Transverse colon (tissue), 4 donors: Measurements from ENCODE around the gene CTNNBIP1. TPM values are rescaled to one million over a fixed set of nuclear protein-coding genes. Genes with fewer than 3 reads are reported as not detected.
A peak's percentile ranks its signal among the peaks of the same experiment; 100 is the strongest.

Experiments
- DNase-seq: peaks from one replicate; pipeline ENCODE4 v3.0.0-alpha.2; 2019
- H3K27ac ChIP-seq, 4 donors: fragments of 200-600 bp; sonication (generic); 2 replicates each; pipeline ENCODE4 v1.5.1; 2016 to 2018; ENCODE audit warnings: inconsistent platforms in 4 of 4
- H3K27me3 ChIP-seq: fragments of 200-600 bp; sonication (generic); 2 replicates; pipeline ENCODE4 v1.5.1; 2017; ENCODE audit warnings: inconsistent platforms
- H3K36me3 ChIP-seq, 4 donors: fragments of 200-600 bp; sonication (generic); 2 replicates each; pipeline ENCODE4 v1.5.1; 2017 to 2019; ENCODE audit warnings: inconsistent platforms in 4 of 4
- H3K4me1 ChIP-seq, 4 donors: fragments of 200-600 bp; sonication (generic); 2 replicates each; pipeline ENCODE4 v1.5.1; 2017 to 2020; ENCODE audit warnings: inconsistent platforms in 4 of 4
- H3K4me3 ChIP-seq, 4 donors: fragments of 200-600 bp; sonication (generic); 1 replicate in 1 of 4; 2 replicates in 3 of 4; pipeline versions ENCODE4 v1.5.1 to v1.6.1; 2017 to 2019; ENCODE audit warnings: inconsistent platforms in 4 of 4
- H3K9me3 ChIP-seq, 2 donors: fragments of 200-600 bp; sonication (generic); 2 replicates each; pipeline ENCODE4 v1.5.1; 2017 to 2019; ENCODE audit warnings: inconsistent platforms in 2 of 2
- EP300 ChIP-seq: sonication (generic); formaldehyde crosslinking; IDR thresholded peaks from one replicate; pipeline ENCODE4 v1.6.1; 2017; ENCODE audit warnings: antibody characterized with exemption, low read depth
- POLR2A ChIP-seq: fragments of 450-650 bp; IDR thresholded peaks from one replicate; pipeline ENCODE4 v1.6.1; 2016; ENCODE audit warnings: antibody characterized with exemption, mild to moderate bottlenecking, moderate library complexity
- POLR2AphosphoS5 ChIP-seq, 3 donors: sonication (generic); formaldehyde crosslinking; IDR thresholded peaks; one replicate each; pipeline ENCODE4 v1.6.1; 2016; ENCODE audit warnings: antibody characterized with exemption in 3 of 3
- WGBS, 2 donors: methylation state at CpG; one replicate each; pipeline ENCODE4 v1.1.5; 2018; ENCODE audit warnings: low coverage in 1 of 2; 5-methylcytosine and 5-hydroxymethylcytosine counted together
- in situ Hi-C, 4 donors: fragments of 200-750 bp; cut with MboI; loops; one replicate each; pipeline versions ENCODE4 v1.15.0 to v1.15.1; 2017; ENCODE audit warnings: low sequenced_read_pairs in 3 of 4, low pct_ligation_motif_present in 1 of 4, low pct_unique_long_range_greater_than_20kb in 1 of 4
- intact Hi-C: fragments of 100-400 bp; cut with DNase I; formaldehyde crosslinking; loops from one replicate; pipeline ENCODE4 v1.15.1; 2023; ENCODE audit warnings: low total_unique reads
- total RNA-seq, 4 donors: library from RNA; depleted of rRNA; stranded (reverse); fragments of >200 nt; gene quantifications; one replicate each; pipeline ENCODE4 v1.1.0, GENCODE V29; 2016
- TF ChIP-seq, protein P1 (sequence below), 5 experiments: fragments of 200-600 bp in 3 of 5; fragments of 450-650 bp in 2 of 5; sonication (generic) in 3 of 5; IDR thresholded peaks; 1 replicate in 2 of 5; 2 replicates in 3 of 5; pipeline ENCODE4 v1.5.1; 2016 to 2017; ENCODE audit warnings: antibody characterized with exemption in 5 of 5, inconsistent platforms in 3 of 5, mild to moderate bottlenecking in 2 of 5, moderate library complexity in 1 of 5

Gene CTNNBIP1
- total RNA-seq, 4 donors from 2014 or later: 7.9 to 24.4 (median 15.7) TPM

DNA sequence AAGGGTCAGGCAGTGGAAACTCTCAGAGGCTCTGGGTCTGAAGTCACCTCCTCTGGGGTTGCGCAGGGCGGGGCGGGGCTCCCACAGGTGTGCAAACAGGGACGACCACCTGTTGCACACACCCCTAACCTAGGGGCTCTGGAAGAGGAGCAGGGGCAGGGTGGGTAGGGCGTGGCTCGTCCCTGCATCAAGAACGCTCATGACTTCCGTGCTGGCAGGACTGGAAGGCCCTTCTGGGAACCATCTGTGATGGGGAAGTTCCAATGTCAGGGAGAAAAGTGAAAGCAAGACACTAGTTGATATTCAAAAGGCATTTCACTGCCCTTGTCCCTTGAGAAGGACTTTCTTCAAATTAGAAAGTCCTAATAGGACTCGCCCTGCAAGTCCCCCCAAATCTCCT, 64.2 kb downstream of the CTNNBIP1 start:
- intact Hi-C loops (no loop called here), in situ Hi-C loops (no loop called here)
- no peaks in the 10 kb centered on the region for H3K27me3 ChIP-seq
- 53 to 59% methylated on average over 5 to 9 of the region's 9 CpGs for WGBS, 2 donors
- no peaks in the 10 kb centered on the region for H3K36me3 ChIP-seq
- peaks cover 0 to 27% (median 22%) of the 10 kb centered on the region in 4 donors for H3K4me1 ChIP-seq
- no peak overlapping the region for H3K27ac ChIP-seq
- TF ChIP-seq POLR2AphosphoS5 (IDR thresholded peaks at IDR 0.05): no peak
- no peak for TF ChIP-seq EP300
- TF ChIP-seq, protein P1, sequence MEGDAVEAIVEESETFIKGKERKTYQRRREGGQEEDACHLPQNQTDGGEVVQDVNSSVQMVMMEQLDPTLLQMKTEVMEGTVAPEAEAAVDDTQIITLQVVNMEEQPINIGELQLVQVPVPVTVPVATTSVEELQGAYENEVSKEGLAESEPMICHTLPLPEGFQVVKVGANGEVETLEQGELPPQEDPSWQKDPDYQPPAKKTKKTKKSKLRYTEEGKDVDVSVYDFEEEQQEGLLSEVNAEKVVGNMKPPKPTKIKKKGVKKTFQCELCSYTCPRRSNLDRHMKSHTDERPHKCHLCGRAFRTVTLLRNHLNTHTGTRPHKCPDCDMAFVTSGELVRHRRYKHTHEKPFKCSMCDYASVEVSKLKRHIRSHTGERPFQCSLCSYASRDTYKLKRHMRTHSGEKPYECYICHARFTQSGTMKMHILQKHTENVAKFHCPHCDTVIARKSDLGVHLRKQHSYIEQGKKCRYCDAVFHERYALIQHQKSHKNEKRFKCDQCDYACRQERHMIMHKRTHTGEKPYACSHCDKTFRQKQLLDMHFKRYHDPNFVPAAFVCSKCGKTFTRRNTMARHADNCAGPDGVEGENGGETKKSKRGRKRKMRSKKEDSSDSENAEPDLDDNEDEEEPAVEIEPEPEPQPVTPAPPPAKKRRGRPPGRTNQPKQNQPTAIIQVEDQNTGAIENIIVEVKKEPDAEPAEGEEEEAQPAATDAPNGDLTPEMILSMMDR (IDR thresholded peaks at IDR 0.05): no peak
- TF ChIP-seq POLR2A: no peak
- no peaks in the 10 kb centered on the region for H3K9me3 ChIP-seq
- DNase-seq: peak; percentile 25
- H3K4me3 ChIP-seq: no peak overlapping the region

- H3K27ac ChIP-seq: no peak overlapping the region
- TF ChIP-seq EP300 (no peak), POLR2AphosphoS5 (IDR thresholded peaks at IDR 0.05) (no peak), POLR2A (no peak)
- TF ChIP-seq, protein P1 (IDR thresholded peaks at IDR 0.05): no peak
- H3K36me3 ChIP-seq: no peaks in the 10 kb centered on the region
- intact Hi-C loops (no loop called here), in situ Hi-C loops (no loop called here)
- no peaks in the 10 kb centered on the region for H3K27me3 ChIP-seq
- H3K9me3 ChIP-seq: no peaks in the 10 kb centered on the region
- no peak for DNase-seq
- H3K4me1 ChIP-seq: peaks cover 0 to 28% (median 22%) of the 10 kb centered on the region in 4 donors
- no peak overlapping the region for H3K4me3 ChIP-seq
- 88% methylated on average over 7 of the region's 7 CpGs; no CpG with 5 or more reads in 1 of the 2 donors for WGBS, 2 donors
Observed at GRCh38 chr1:9844756-9845155, 65.3 kb downstream of the CTNNBIP1 start.

GRCh38 chr1:9844106-9844505, 66.0 kb downstream of the CTNNBIP1 start:
- no peaks in the 10 kb centered on the region for H3K27me3 ChIP-seq
- in situ Hi-C loops (no loop called here), intact Hi-C loops (no loop called here)
- peaks cover 0 to 35% (median 25%) of the 10 kb centered on the region in 4 donors for H3K4me1 ChIP-seq
- H3K9me3 ChIP-seq: no peaks in the 10 kb centered on the region
- H3K36me3 ChIP-seq: no peaks in the 10 kb centered on the region
- H3K27ac ChIP-seq: peak overlapping the region in 3 of 4 donors; percentile 21 to 76 (median 45)
- no peak overlapping the region for H3K4me3 ChIP-seq
- 66% methylated on average over 7 of the region's 12 CpGs; no CpG with 5 or more reads in 1 of the 2 donors for WGBS, 2 donors
- no peak for TF ChIP-seq POLR2A
- TF ChIP-seq, protein P1 (IDR thresholded peaks at IDR 0.05): no peak
- no peak for TF ChIP-seq EP300
- no peak for TF ChIP-seq POLR2AphosphoS5 (IDR thresholded peaks at IDR 0.05)
- no peak for DNase-seq

- H3K36me3 ChIP-seq: no peaks in the 10 kb centered on the region
- no peaks in the 10 kb centered on the region for H3K9me3 ChIP-seq
- H3K27ac ChIP-seq: peak overlapping the region; percentile 21 to 76 (median 60)
- peaks cover 0 to 39% (median 27%) of the 10 kb centered on the region in 4 donors for H3K4me1 ChIP-seq
- 20 to 26% methylated on average over 1 to 7 of the region's 7 CpGs for WGBS, 2 donors
- in situ Hi-C loops: no loop called here
- no peak overlapping the region for H3K4me3 ChIP-seq
- no peaks in the 10 kb centered on the region for H3K27me3 ChIP-seq
- intact Hi-C loops: no loop called here
- peak; percentile 51 for DNase-seq
- TF ChIP-seq POLR2AphosphoS5 (IDR thresholded peaks at IDR 0.05): peak in 1 of 3 donors; percentile 16
- TF ChIP-seq, protein P1 (IDR thresholded peaks at IDR 0.05): no peak
Observed at GRCh38 chr1:9843576-9843945, 66.5 kb downstream of the CTNNBIP1 start.
